Measurements from ENCODE around the gene MED27. TPM values are rescaled to one million over a fixed set of nuclear protein-coding genes. Genes with fewer than 3 reads are reported as not detected.

The MED27 gene
- total RNA-seq, 4 donors from 2014 or later: 12.9 to 21.8 (median 20.0) TPM

- no peak overlapping the region for H3K27ac ChIP-seq (replicated peaks in 1 of 4)
- no peaks in the 10 kb centered on the region for H3K36me3 ChIP-seq
- 67% methylated on average over 5 of the region's 10 CpGs for WGBS
- intact Hi-C loops (cut with DNase I): no loop called here
- peaks cover 0 to 14% (median 11%) of the 10 kb centered on the region in 4 donors for H3K4me1 ChIP-seq
- DNase-seq (ENCODE audit: extremely low spot score): no peak
- no peak for TF ChIP-seq EP300 (IDR thresholded peaks at IDR 0.05)
- TF ChIP-seq POLR2A (IDR thresholded peaks at IDR 0.05; ENCODE audit: low read depth): no peak
- no peak for TF ChIP-seq POLR2AphosphoS5 (IDR thresholded peaks at IDR 0.05)
- no peak for TF ChIP-seq CTCF (IDR thresholded peaks at IDR 0.05)
- H3K4me3 ChIP-seq: no peak overlapping the region
- peaks cover 0 to 48% (median 0%) of the 10 kb centered on the region in 4 donors for H3K27me3 ChIP-seq
- H3K9me3 ChIP-seq: peaks cover 0 to 22% (median 13%) of the 10 kb centered on the region in 4 donors
These were observed 242.4 kb downstream of the MED27 start for GRCh38 chr9:131837316-131837715.

DNA sequence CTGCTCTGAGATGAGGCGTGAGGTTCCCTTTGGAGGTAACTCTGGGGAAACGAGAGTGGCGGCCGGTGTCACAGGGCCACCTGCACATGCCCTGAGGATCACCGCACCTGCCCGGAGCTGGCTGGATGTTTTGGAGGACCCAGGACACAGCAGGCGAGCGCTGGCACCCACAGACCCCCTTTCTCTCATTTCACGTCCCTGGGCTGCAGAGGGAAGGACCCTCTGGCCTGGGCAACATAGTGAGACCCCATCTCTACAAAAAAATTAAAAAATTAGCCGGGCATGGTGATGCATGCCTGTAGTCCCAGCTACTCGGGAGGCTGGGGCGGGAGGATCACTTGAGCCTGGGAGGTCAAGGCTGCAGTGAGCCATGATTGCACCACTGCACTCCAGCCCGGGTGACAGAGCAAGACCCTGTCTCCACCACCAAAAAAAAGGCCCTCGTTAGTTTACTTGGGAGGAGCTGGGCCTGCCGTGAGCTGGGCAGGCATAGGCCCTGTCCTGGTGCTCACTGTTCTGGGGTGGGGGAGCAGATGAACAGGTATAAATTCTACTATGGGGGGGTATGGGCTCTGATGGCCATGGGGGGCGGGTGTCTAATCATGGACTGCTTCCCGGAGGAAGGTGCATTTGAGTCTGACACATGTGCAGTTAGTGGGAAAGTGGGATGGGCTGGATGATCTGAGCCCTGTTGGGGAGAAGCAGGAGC is 242.9 kb downstream of the MED27 start:
- peaks cover 0 to 48% (median 0%) of the 10 kb centered on the region in 4 donors for H3K27me3 ChIP-seq

DNA sequence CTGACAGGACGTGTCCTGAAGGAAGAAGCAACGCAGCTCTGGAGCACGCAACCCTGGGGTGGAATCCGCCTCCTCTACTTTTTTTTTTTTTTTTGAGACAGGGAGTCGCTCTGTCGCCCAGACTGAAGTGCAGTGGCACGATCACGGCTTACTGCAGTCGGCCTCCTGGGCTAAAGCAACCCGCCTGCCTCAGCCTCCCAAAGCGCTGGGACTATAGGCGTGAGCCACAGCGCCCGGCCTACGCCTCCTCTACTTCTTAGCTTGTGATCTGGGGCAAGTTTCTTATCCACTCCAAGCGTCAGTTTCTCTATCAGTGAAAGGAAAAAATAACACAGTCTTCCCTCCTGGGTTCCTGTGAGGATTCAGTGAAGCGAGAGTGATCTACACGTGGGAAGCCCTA is 243.6 kb downstream of the MED27 start:
- intact Hi-C loops (cut with DNase I): no loop called here
- Histone ChIP-seq H3K36me3 (no peaks in the 10 kb centered on the region), H3K27ac (replicated peaks in 1 of 4) (no peak overlapping the region), H3K27me3 (peaks cover 0 to 43% (median 0%) of the 10 kb centered on the region in 4 donors), H3K4me1 (peaks cover 0 to 14% (median 11%) of the 10 kb centered on the region in 4 donors), H3K9me3 (peaks cover 0 to 22% (median 13%) of the 10 kb centered on the region in 4 donors), H3K4me3 (no peak overlapping the region)
- 89% methylated on average over 18 of the region's 18 CpGs for WGBS
- DNase-seq (ENCODE audit: extremely low spot score): no peak
- TF ChIP-seq POLR2AphosphoS5 (IDR thresholded peaks at IDR 0.05): no peak
- no peak for TF ChIP-seq POLR2A (IDR thresholded peaks at IDR 0.05; ENCODE audit: low read depth)
- no peak for TF ChIP-seq CTCF (IDR thresholded peaks at IDR 0.05)
- no peak for TF ChIP-seq EP300 (IDR thresholded peaks at IDR 0.05)

More for the DNA sequence above, 242.9 kb downstream of the MED27 start:
- Histone ChIP-seq H3K9me3 (peaks cover 0 to 22% (median 13%) of the 10 kb centered on the region in 4 donors), H3K4me3 (no peak overlapping the region), H3K27ac (replicated peaks in 1 of 4) (no peak overlapping the region), H3K4me1 (peaks cover 0 to 14% (median 11%) of the 10 kb centered on the region in 4 donors), H3K36me3 (no peaks in the 10 kb centered on the region)
- no peak for TF ChIP-seq POLR2AphosphoS5 (IDR thresholded peaks at IDR 0.05)
- TF ChIP-seq POLR2A (IDR thresholded peaks at IDR 0.05; ENCODE audit: low read depth): no peak
- TF ChIP-seq CTCF (IDR thresholded peaks at IDR 0.05): no peak
- no peak for TF ChIP-seq EP300 (IDR thresholded peaks at IDR 0.05)
- no peak for DNase-seq (ENCODE audit: extremely low spot score)
- WGBS: 94% methylated on average over 11 of the region's 17 CpGs
- intact Hi-C loops (cut with DNase I): no loop called here

- Histone ChIP-seq H3K27ac (replicated peaks in 1 of 4) (no peak overlapping the region), H3K27me3 (peaks cover 0 to 36% (median 0%) of the 10 kb centered on the region in 4 donors), H3K9me3 (peaks cover 0 to 22% (median 13%) of the 10 kb centered on the region in 4 donors), H3K4me3 (peak overlapping the region; percentile 19 to 31 (median 28)), H3K4me1 (peaks cover 0 to 14% (median 11%) of the 10 kb centered on the region in 4 donors), H3K36me3 (no peaks in the 10 kb centered on the region)
- DNase-seq (ENCODE audit: extremely low spot score): no peak
- WGBS: 33% methylated on average over 30 of the region's 30 CpGs
- TF ChIP-seq POLR2A (IDR thresholded peaks at IDR 0.05; ENCODE audit: low read depth): no peak
- TF ChIP-seq CTCF (IDR thresholded peaks at IDR 0.05): no peak
- no peak for TF ChIP-seq EP300 (IDR thresholded peaks at IDR 0.05)
- no peak for TF ChIP-seq POLR2AphosphoS5 (IDR thresholded peaks at IDR 0.05)
- intact Hi-C loops (cut with DNase I): no loop called here
These were observed 244.3 kb downstream of the MED27 start for GRCh38 chr9:131835151-131835910.
